Cerebellar cortex (tissue), 1 donor: ENCODE data around the gene CAPN14.

Experiments used
- DNase-seq: peaks from one replicate; pipeline ENCODE4 v3.0.0-alpha.2; 2015; ENCODE audit warnings: low spot score

Gene CAPN14

GRCh38 chr2:31217465-31218200, at the start of gene CAPN14:
Gene CAPN14 (minus strand): TSS chr2:31217515. CDS start chr2:31205447, 12,068 bp downstream.
- no peak for DNase-seq

- DNase-seq = peak; percentile 19
Observed at GRCh38 chr2:31266804-31267203, 49.5 kb upstream of the CAPN14 start.

GRCh38 chr2:31265234-31265633, 47.9 kb upstream of the CAPN14 start:
- no peak for DNase-seq

GRCh38 chr2:31263636-31264190, 46.4 kb upstream of the CAPN14 start:
- no peak for DNase-seq

GRCh38 chr2:31260870-31261269, 43.6 kb upstream of the CAPN14 start:
- DNase-seq = no peak

GRCh38 chr2:31259075-31259474, 41.8 kb upstream of the CAPN14 start:
- no peak for DNase-seq

- no peak for DNase-seq
Observed at GRCh38 chr2:31258351-31258750, 41.0 kb upstream of the CAPN14 start.

- no peak for DNase-seq
Observed at GRCh38 chr2:31256611-31257382, 39.5 kb upstream of the CAPN14 start.

- no peak for DNase-seq
Observed at GRCh38 chr2:31255911-31256571, 38.7 kb upstream of the CAPN14 start.

GRCh38 chr2:31254237-31255203, 37.2 kb upstream of the CAPN14 start:
- DNase-seq = peak; percentile 23

GRCh38 chr2:31253356-31254131, 36.2 kb upstream of the CAPN14 start:
- no peak for DNase-seq

- DNase-seq = no peak
Observed at GRCh38 chr2:31251851-31252250, 34.5 kb upstream of the CAPN14 start.

- peak; percentile 72 for DNase-seq
Observed at GRCh38 chr2:31251018-31251417, 33.7 kb upstream of the CAPN14 start.

- no peak for DNase-seq
Observed at GRCh38 chr2:31249009-31249690, 31.8 kb upstream of the CAPN14 start.

- no peak for DNase-seq
Observed at GRCh38 chr2:31248139-31248538, 30.8 kb upstream of the CAPN14 start.

GRCh38 chr2:31247711-31248110, 30.4 kb upstream of the CAPN14 start:
- no peak for DNase-seq

- DNase-seq = no peak
Observed at GRCh38 chr2:31246184-31246852, 29.0 kb upstream of the CAPN14 start.

- no peak for DNase-seq
Observed at GRCh38 chr2:31244101-31244500, 26.8 kb upstream of the CAPN14 start.

- no peak for DNase-seq
Observed at GRCh38 chr2:31243053-31243452, 25.7 kb upstream of the CAPN14 start.
